Neural progenitor cell (in vitro differentiated cells): ENCODE measurements around the gene CREG1. TPM values are rescaled to one million over a fixed set of nuclear protein-coding genes. Genes with fewer than 3 reads are reported as not detected.

ENCODE experiments used
- DNase-seq: peaks from one replicate; pipeline ENCODE4 v3.0.0-alpha.2; 2016; ENCODE audit warnings: low spot score
- H2AFZ ChIP-seq: fragments of 200-600 bp; sonication (generic); replicated peaks from 2 replicates; pipeline ENCODE4 v1.6.1; 2016; ENCODE audit warnings: antibody characterized with exemption
- H3F3A ChIP-seq: fragments of 200-600 bp; sonication (generic); 2 replicates; pipeline ENCODE4 v1.6.1; 2016; ENCODE audit warnings: antibody characterized with exemption, low read depth
- H3K27ac ChIP-seq: fragments of 200-600 bp; sonication (generic); 2 replicates; pipeline ENCODE4 v1.5.1; 2016; ENCODE audit warnings: mild to moderate bottlenecking
- H3K27me3 ChIP-seq: fragments of 200-600 bp; sonication (generic); 2 replicates; pipeline ENCODE4 v1.6.1; 2016; ENCODE audit warnings: mild to moderate bottlenecking, moderate library complexity
- H3K36me3 ChIP-seq: fragments of 200-600 bp; sonication (generic); 2 replicates; pipeline ENCODE4 v1.5.1; 2016
- H3K4me1 ChIP-seq: fragments of 200-600 bp; sonication (generic); 2 replicates; pipeline ENCODE4 v1.6.1; 2016; ENCODE audit warnings: mixed run types
- H3K4me2 ChIP-seq: fragments of 200-600 bp; sonication (generic); 2 replicates; pipeline ENCODE4 v1.6.1; 2016
- H3K4me3 ChIP-seq: fragments of 200-600 bp; sonication (generic); 2 replicates; pipeline ENCODE4 v1.5.1; 2016
- H3K79me2 ChIP-seq: fragments of 200-600 bp; sonication (generic); 2 replicates; pipeline ENCODE4 v1.6.1; 2016; ENCODE audit warnings: low read depth
- H3K9ac ChIP-seq: fragments of 200-600 bp; sonication (generic); 2 replicates; pipeline ENCODE4 v1.6.1; 2016
- H3K9me3 ChIP-seq: fragments of 200-600 bp; sonication (generic); 2 replicates; pipeline ENCODE4 v1.5.1; 2016; ENCODE audit warnings: low read depth
- H4K20me1 ChIP-seq: fragments of 200-600 bp; sonication (generic); 2 replicates; pipeline ENCODE4 v1.6.1; 2016; ENCODE audit warnings: low read depth
- H3K27ac Mint-ChIP-seq: 3 replicates; pipeline ENCODE4 v1.8.0; 2021; ENCODE audit warnings: mixed read lengths
- H3K27me3 Mint-ChIP-seq: 2 replicates; pipeline ENCODE4 v1.8.0; 2022; ENCODE audit warnings: low read depth, mild to moderate bottlenecking, inconsistent platforms, moderate library complexity, mixed read lengths; ENCODE audit not compliant: insufficient read depth
- H3K36me3 Mint-ChIP-seq: 3 replicates; pipeline ENCODE4 v1.8.0; 2021; ENCODE audit warnings: mixed read lengths
- H3K4me1 Mint-ChIP-seq: 3 replicates; pipeline ENCODE4 v1.8.0; 2021; ENCODE audit warnings: mixed read lengths
- H3K4me3 Mint-ChIP-seq: 3 replicates; pipeline ENCODE4 v1.8.0; 2021; ENCODE audit warnings: mild to moderate bottlenecking, moderate library complexity, mixed read lengths
- H3K9me3 Mint-ChIP-seq: 3 replicates; pipeline ENCODE4 v1.8.0; 2020; ENCODE audit warnings: mixed read lengths
- CTCF ChIP-seq: fragments of 200-600 bp; sonication (generic); IDR thresholded peaks from 2 replicates; pipeline ENCODE4 v1.5.1; 2017; ENCODE audit warnings: antibody characterized with exemption, mild to moderate bottlenecking
- EZH2 ChIP-seq: fragments of 200-600 bp; sonication (generic); IDR thresholded peaks from 2 replicates; pipeline ENCODE4 v1.6.1; 2017; ENCODE audit warnings: antibody characterized with exemption, mild to moderate bottlenecking, moderate library complexity
- EZH2phosphoT487 ChIP-seq: fragments of 200-600 bp; sonication (generic); IDR thresholded peaks from 2 replicates; pipeline ENCODE4 v1.6.1; 2017; ENCODE audit warnings: antibody characterized with exemption
- total RNA-seq: library from RNA; depleted of rRNA; stranded (reverse); fragments of >200 nt; gene quantifications from 2 replicates; pipeline ENCODE4 v1.2.3, GENCODE V29; 2015; ENCODE audit warnings: low replicate concordance

CREG1 gene
- total RNA-seq, 1 donor from 2014 or later: 55.6 TPM

DNA sequence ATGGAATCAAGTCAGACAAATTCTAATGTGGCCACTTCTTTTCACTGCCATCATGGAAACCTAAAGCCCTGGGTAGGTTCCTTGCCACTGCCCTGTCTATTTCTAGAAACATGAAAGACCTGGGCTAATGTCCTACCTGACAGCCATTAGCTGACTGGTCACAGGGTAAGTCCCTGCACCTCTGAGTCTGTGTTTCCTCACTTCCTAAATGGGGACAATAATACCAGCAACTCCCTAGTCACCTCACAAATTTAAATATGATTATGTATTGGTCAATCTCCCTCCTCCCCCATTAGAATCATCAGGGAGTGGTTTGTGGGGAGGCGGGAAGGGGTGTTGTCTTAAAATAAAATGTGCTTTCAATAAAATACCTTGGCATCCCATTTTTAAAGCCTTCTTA, 2.2 kb downstream of the CREG1 start:
- Mint-ChIP-seq H3K27me3 (peaks cover 5% of the 10 kb centered on the region), H3K4me1 (peaks cover 22% of the 10 kb centered on the region), H3K27ac (no peak overlapping the region), H3K36me3 (peaks cover 11% of the 10 kb centered on the region), H3K9me3 (no peaks in the 10 kb centered on the region), H3K4me3 (peak overlapping the region; percentile 12)
- peaks cover 13% of the 10 kb centered on the region for H3K4me1 ChIP-seq
- peaks cover 3% of the 10 kb centered on the region for H4K20me1 ChIP-seq
- H3K27ac ChIP-seq: no peak overlapping the region
- H3K9me3 ChIP-seq: no peaks in the 10 kb centered on the region
- H3F3A ChIP-seq: peaks cover 8% of the 10 kb centered on the region
- H3K9ac ChIP-seq: no peak overlapping the region
- peaks cover 7% of the 10 kb centered on the region for H3K27me3 ChIP-seq
- no peak overlapping the region for H3K4me2 ChIP-seq
- TF ChIP-seq CTCF (no peak), EZH2 (no peak), EZH2phosphoT487 (no peak)
- no peak overlapping the region for H2AFZ ChIP-seq
- peaks cover 9% of the 10 kb centered on the region for H3K79me2 ChIP-seq
- no peak for DNase-seq
- no peak overlapping the region for H3K4me3 ChIP-seq
- no peaks in the 10 kb centered on the region for H3K36me3 ChIP-seq

DNA sequence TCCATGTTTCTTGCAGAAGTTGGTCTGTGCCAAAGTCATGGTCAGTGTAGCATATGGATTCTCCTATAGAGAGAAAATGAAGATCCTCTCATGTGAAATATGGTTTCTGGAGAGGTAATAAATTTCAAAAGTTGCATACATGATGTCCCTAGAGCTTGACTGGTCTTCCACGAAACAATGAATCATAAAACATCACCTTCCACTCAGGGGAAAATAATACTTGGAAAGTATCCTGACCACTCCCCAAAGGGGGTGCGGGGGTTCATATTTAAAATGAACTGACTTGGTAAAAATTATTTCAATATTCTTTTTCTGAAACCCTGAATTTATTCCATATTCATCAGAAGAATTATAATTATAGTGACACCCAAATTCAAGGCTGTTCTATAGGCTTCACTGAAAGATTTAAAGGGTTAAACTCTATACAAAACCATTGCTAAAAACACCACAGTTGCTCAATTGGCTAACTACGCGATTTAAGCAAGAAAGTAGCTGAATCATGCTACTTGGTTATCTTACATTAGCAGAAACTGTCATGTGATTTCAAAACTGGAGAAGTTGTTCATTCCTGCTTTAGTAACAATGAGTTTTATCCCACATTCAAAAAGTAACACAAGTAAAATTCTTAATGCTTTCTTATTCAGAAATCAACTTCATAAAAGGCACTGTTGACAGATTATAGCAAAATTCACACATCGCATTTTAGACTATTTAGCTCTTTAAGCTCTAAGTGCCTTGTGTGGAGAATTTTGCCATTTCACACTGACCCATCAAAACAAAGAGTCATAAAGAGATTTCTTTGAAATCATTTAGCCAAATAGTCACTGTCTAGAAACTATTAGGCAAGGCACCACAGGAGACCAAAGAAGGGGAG, 5.3 kb downstream of the CREG1 start:
- Histone ChIP-seq H3K4me2 (no peak overlapping the region), H2AFZ (no peak overlapping the region), H3K36me3 (no peaks in the 10 kb centered on the region), H3F3A (no peaks in the 10 kb centered on the region), H3K27me3 (peaks cover 7% of the 10 kb centered on the region), H4K20me1 (peaks cover 3% of the 10 kb centered on the region), H3K4me1 (peaks cover 7% of the 10 kb centered on the region), H3K9ac (no peak overlapping the region), H3K4me3 (no peak overlapping the region), H3K79me2 (peaks cover 9% of the 10 kb centered on the region), H3K27ac (no peak overlapping the region), H3K9me3 (no peaks in the 10 kb centered on the region)
- Mint-ChIP-seq H3K27me3 (peaks cover 2% of the 10 kb centered on the region), H3K9me3 (no peaks in the 10 kb centered on the region), H3K27ac (no peak overlapping the region), H3K36me3 (peaks cover 12% of the 10 kb centered on the region), H3K4me1 (peaks cover 16% of the 10 kb centered on the region), H3K4me3 (no peak overlapping the region)
- TF ChIP-seq EZH2phosphoT487 (no peak), CTCF (no peak), EZH2 (no peak)
- DNase-seq: no peak

GRCh38 chr1:167546935-167547334, 6.6 kb downstream of the CREG1 start:
- Mint-ChIP-seq H3K36me3 (peaks cover 12% of the 10 kb centered on the region), H3K4me1 (peaks cover 9% of the 10 kb centered on the region), H3K27me3 (peaks cover under 1% of the 10 kb centered on the region), H3K27ac (no peak overlapping the region), H3K4me3 (no peak overlapping the region), H3K9me3 (no peaks in the 10 kb centered on the region)
- Histone ChIP-seq H3K9me3 (no peaks in the 10 kb centered on the region), H3K27ac (no peak overlapping the region), H3K79me2 (no peaks in the 10 kb centered on the region), H3K27me3 (no peaks in the 10 kb centered on the region), H3F3A (no peaks in the 10 kb centered on the region), H4K20me1 (no peaks in the 10 kb centered on the region), H2AFZ (no peak overlapping the region), H3K4me1 (no peaks in the 10 kb centered on the region), H3K4me3 (no peak overlapping the region), H3K36me3 (no peaks in the 10 kb centered on the region), H3K9ac (no peak overlapping the region), H3K4me2 (no peak overlapping the region)
- no peak for DNase-seq
- TF ChIP-seq CTCF: no peak
- TF ChIP-seq EZH2phosphoT487: no peak
- TF ChIP-seq EZH2: no peak
